ENCODE results near the gene MACROD1. TPM values are rescaled to one million over a fixed set of nuclear protein-coding genes. Genes with fewer than 3 reads are reported as not detected.

Gene MACROD1
- polyA plus RNA-seq, 3 donors from 2014 or later = 4.8 to 7.1 (median 6.5) TPM

- Mint-ChIP-seq H3K27me3 (ENCODE audit: low read depth in 3 of 3) (peaks cover 0 to 5% (median 0%) of the 10 kb centered on the region in 3 donors), H3K27ac (no peak overlapping the region), H3K36me3 (no peaks in the 10 kb centered on the region), H3K4me1 (no peaks in the 10 kb centered on the region), H3K9me3 (no peaks in the 10 kb centered on the region), H3K4me3 (no peak overlapping the region)
- DNase-seq = no peak
These were observed 89.2 kb downstream of the MACROD1 start for GRCh38 chr11:64076758-64077157.

GRCh38 chr11:64074239-64074638, 91.7 kb downstream of the MACROD1 start:
- H3K9me3 Mint-ChIP-seq = no peaks in the 10 kb centered on the region
- no peaks in the 10 kb centered on the region for H3K36me3 Mint-ChIP-seq
- no peak overlapping the region for H3K27ac Mint-ChIP-seq
- H3K27me3 Mint-ChIP-seq (ENCODE audit: low read depth in 3 of 3) = peaks cover 0 to 2% (median 0%) of the 10 kb centered on the region in 3 donors
- no peak overlapping the region for H3K4me3 Mint-ChIP-seq
- no peak for DNase-seq
- H3K4me1 Mint-ChIP-seq = no peaks in the 10 kb centered on the region

GRCh38 chr11:64073542-64073941, 92.4 kb downstream of the MACROD1 start:
- Mint-ChIP-seq H3K27ac (no peak overlapping the region), H3K4me3 (no peak overlapping the region), H3K36me3 (no peaks in the 10 kb centered on the region), H3K9me3 (no peaks in the 10 kb centered on the region), H3K27me3 (ENCODE audit: low read depth in 3 of 3) (peaks cover 0 to 2% (median 0%) of the 10 kb centered on the region in 3 donors), H3K4me1 (no peaks in the 10 kb centered on the region)
- DNase-seq = no peak

GRCh38 chr11:64072871-64073270, 93.0 kb downstream of the MACROD1 start:
- Mint-ChIP-seq H3K36me3 (no peaks in the 10 kb centered on the region), H3K9me3 (no peaks in the 10 kb centered on the region), H3K27me3 (ENCODE audit: low read depth in 3 of 3) (peaks cover 0 to 2% (median 0%) of the 10 kb centered on the region in 3 donors), H3K4me3 (no peak overlapping the region), H3K27ac (no peak overlapping the region), H3K4me1 (no peaks in the 10 kb centered on the region)
- DNase-seq = no peak

- H3K27me3 Mint-ChIP-seq (ENCODE audit: low read depth in 3 of 3) = peaks cover 0 to 2% (median 0%) of the 10 kb centered on the region in 3 donors
- H3K4me3 Mint-ChIP-seq = no peak overlapping the region
- no peaks in the 10 kb centered on the region for H3K4me1 Mint-ChIP-seq
- H3K9me3 Mint-ChIP-seq = no peaks in the 10 kb centered on the region
- no peak overlapping the region for H3K27ac Mint-ChIP-seq
- no peaks in the 10 kb centered on the region for H3K36me3 Mint-ChIP-seq
- DNase-seq = no peak
These were observed 93.5 kb downstream of the MACROD1 start for GRCh38 chr11:64072403-64072802.

- Mint-ChIP-seq H3K9me3 (no peaks in the 10 kb centered on the region), H3K4me3 (no peak overlapping the region), H3K27me3 (ENCODE audit: low read depth in 3 of 3) (peaks cover 0 to 2% (median 0%) of the 10 kb centered on the region in 3 donors), H3K36me3 (no peaks in the 10 kb centered on the region), H3K27ac (no peak overlapping the region), H3K4me1 (no peaks in the 10 kb centered on the region)
- DNase-seq = no peak
These were observed 94.1 kb downstream of the MACROD1 start for GRCh38 chr11:64071849-64072248.

- no peak for DNase-seq
- Mint-ChIP-seq H3K4me3 (no peak overlapping the region), H3K4me1 (no peaks in the 10 kb centered on the region), H3K27me3 (ENCODE audit: low read depth in 3 of 3) (peaks cover 0 to 2% (median 0%) of the 10 kb centered on the region in 3 donors), H3K27ac (no peak overlapping the region), H3K36me3 (no peaks in the 10 kb centered on the region), H3K9me3 (no peaks in the 10 kb centered on the region)
These were observed 95.6 kb downstream of the MACROD1 start for GRCh38 chr11:64070314-64070681.

- H3K4me1 Mint-ChIP-seq = no peaks in the 10 kb centered on the region
- no peaks in the 10 kb centered on the region for H3K9me3 Mint-ChIP-seq
- H3K36me3 Mint-ChIP-seq = no peaks in the 10 kb centered on the region
- no peak for DNase-seq
- no peak overlapping the region for H3K27ac Mint-ChIP-seq
- peaks cover 0 to 2% (median 0%) of the 10 kb centered on the region in 3 donors for H3K27me3 Mint-ChIP-seq (ENCODE audit: low read depth in 3 of 3)
- H3K4me3 Mint-ChIP-seq = no peak overlapping the region
These were observed 96.3 kb downstream of the MACROD1 start for GRCh38 chr11:64069401-64070313.

GRCh38 chr11:64068705-64069400, 97.1 kb downstream of the MACROD1 start:
- Mint-ChIP-seq H3K9me3 (no peaks in the 10 kb centered on the region), H3K4me1 (no peaks in the 10 kb centered on the region), H3K27ac (no peak overlapping the region), H3K4me3 (no peak overlapping the region), H3K27me3 (ENCODE audit: low read depth in 3 of 3) (peaks cover 0 to 2% (median 0%) of the 10 kb centered on the region in 3 donors), H3K36me3 (no peaks in the 10 kb centered on the region)
- DNase-seq = no peak

GRCh38 chr11:64067230-64067993, 98.5 kb downstream of the MACROD1 start:
- no peaks in the 10 kb centered on the region for H3K4me1 Mint-ChIP-seq
- H3K27ac Mint-ChIP-seq = no peak overlapping the region
- no peak for DNase-seq

GRCh38 chr11:64065712-64066111, 100.2 kb downstream of the MACROD1 start:
- H3K4me1 Mint-ChIP-seq = peaks cover 8% of the 10 kb centered on the region in 2 donors
- no peak for DNase-seq
- no peaks in the 10 kb centered on the region for H3K36me3 Mint-ChIP-seq
- H3K4me3 Mint-ChIP-seq = no peak overlapping the region
- peaks cover 0 to 2% (median 1%) of the 10 kb centered on the region in 3 donors for H3K27me3 Mint-ChIP-seq (ENCODE audit: low read depth in 3 of 3)
- H3K9me3 Mint-ChIP-seq = no peaks in the 10 kb centered on the region
- no peak overlapping the region for H3K27ac Mint-ChIP-seq

More at GRCh38 chr11:64067230-64067993, 98.5 kb downstream of the MACROD1 start:
- Mint-ChIP-seq H3K9me3 (no peaks in the 10 kb centered on the region), H3K36me3 (no peaks in the 10 kb centered on the region), H3K4me3 (no peak overlapping the region), H3K27me3 (ENCODE audit: low read depth in 3 of 3) (peaks cover 0 to 3% (median 0%) of the 10 kb centered on the region in 3 donors)

- no peak overlapping the region for H3K4me3 Mint-ChIP-seq
- peaks cover 8 to 11% of the 10 kb centered on the region in 2 donors for H3K4me1 Mint-ChIP-seq
- H3K9me3 Mint-ChIP-seq = no peaks in the 10 kb centered on the region
- H3K27me3 Mint-ChIP-seq (ENCODE audit: low read depth in 3 of 3) = peaks cover 0 to 5% (median 2%) of the 10 kb centered on the region in 3 donors
- no peak for DNase-seq
- H3K27ac Mint-ChIP-seq = no peak overlapping the region
- no peaks in the 10 kb centered on the region for H3K36me3 Mint-ChIP-seq
These were observed 100.8 kb downstream of the MACROD1 start for GRCh38 chr11:64065141-64065465.

GRCh38 chr11:64064374-64065140, 101.4 kb downstream of the MACROD1 start:
- Mint-ChIP-seq H3K4me1 (peaks cover 8 to 11% of the 10 kb centered on the region in 2 donors), H3K9me3 (no peaks in the 10 kb centered on the region), H3K36me3 (no peaks in the 10 kb centered on the region), H3K27me3 (ENCODE audit: low read depth in 3 of 3) (peaks cover 0 to 5% (median 2%) of the 10 kb centered on the region in 3 donors), H3K27ac (no peak overlapping the region), H3K4me3 (no peak overlapping the region)
- no peak for DNase-seq

All from immature natural killer cell (primary cell).